ENCODE results near the gene NRXN3. TPM values are rescaled to one million over a fixed set of nuclear protein-coding genes. Genes with fewer than 3 reads are reported as not detected.

NRXN3 gene
- total and polyA plus RNA-seq, 2 of the 13 experiments (the other 11 are each of a cell fraction or from before 2014, with no cell fraction given), result 0.03 TPM; not detected in 1

- TF ChIP-seq ARID4A (CRISPR knock-in tag; IDR thresholded peaks at IDR 0.05; ENCODE audit: borderline replicate concordance) (no peak), FIP1L1 (IDR thresholded peaks at IDR 0.05; ENCODE audit: borderline replicate concordance, insufficient read depth, low read depth, low read length) (no peak), MTF2 (CRISPR knock-in tag; IDR thresholded peaks at IDR 0.05; ENCODE audit: borderline replicate concordance) (no peak)
- TF ChIP-seq, protein P1, sequence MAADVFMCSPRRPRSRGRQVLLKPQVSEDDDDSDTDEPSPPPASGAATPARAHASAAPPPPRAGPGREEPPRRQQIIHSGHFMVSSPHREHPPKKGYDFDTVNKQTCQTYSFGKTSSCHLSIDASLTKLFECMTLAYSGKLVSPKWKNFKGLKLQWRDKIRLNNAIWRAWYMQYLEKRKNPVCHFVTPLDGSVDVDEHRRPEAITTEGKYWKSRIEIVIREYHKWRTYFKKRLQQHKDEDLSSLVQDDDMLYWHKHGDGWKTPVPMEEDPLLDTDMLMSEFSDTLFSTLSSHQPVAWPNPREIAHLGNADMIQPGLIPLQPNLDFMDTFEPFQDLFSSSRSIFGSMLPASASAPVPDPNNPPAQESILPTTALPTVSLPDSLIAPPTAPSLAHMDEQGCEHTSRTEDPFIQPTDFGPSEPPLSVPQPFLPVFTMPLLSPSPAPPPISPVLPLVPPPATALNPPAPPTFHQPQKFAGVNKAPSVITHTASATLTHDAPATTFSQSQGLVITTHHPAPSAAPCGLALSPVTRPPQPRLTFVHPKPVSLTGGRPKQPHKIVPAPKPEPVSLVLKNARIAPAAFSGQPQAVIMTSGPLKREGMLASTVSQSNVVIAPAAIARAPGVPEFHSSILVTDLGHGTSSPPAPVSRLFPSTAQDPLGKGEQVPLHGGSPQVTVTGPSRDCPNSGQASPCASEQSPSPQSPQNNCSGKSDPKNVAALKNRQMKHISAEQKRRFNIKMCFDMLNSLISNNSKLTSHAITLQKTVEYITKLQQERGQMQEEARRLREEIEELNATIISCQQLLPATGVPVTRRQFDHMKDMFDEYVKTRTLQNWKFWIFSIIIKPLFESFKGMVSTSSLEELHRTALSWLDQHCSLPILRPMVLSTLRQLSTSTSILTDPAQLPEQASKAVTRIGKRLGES (CRISPR knock-in tag; IDR thresholded peaks at IDR 0.05; ENCODE audit: borderline replicate concordance), result no peak
These were observed 1498.8 kb downstream of the NRXN3 start (continued) for GRCh38 chr14:79668951-79669350.

DNA sequence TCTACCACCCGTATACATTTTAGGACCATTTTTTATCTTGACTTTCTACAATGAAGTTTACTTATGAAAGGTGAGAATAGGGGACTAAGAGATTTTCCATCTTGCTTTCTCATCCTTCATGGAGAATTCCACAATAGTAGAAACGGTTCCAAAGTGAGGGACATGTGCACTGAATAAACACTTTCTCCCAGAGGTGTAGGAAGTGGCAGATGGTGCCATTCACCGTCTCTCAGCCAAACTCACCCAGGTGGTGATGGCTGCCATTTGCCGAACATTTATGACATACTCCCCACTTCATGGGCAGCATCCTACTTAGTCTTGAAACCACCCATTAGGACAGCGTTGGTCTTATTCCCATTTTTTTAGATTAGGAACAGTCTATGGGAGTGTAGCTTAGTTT, 1500.6 kb downstream of the NRXN3 start:
- intact Hi-C loops (cut with micrococcal nuclease; ENCODE audit: unreplicated experiment) (no loop called here), in situ Hi-C loops (cut with HindIII; ENCODE audit: extremely low pct_ligation_motif_present, low pct_unique_long_range_greater_than_20kb) (no loop called here)
- no TSS peak for BruUV-seq (replicated peaks)
- WGBS (ENCODE audit: low lambda C conversion rate), result 29% methylated on average over 5 of the region's 5 CpGs
- Histone ChIP-seq H3K9ac (ENCODE audit: insufficient read depth, low read depth, low read length) (no peak overlapping the region), H3K27me3 (ENCODE audit: control insufficient read depth in 1 of 2, insufficient read depth in 2 of 2, low read length in 2 of 2) (no peaks in the 10 kb centered on the region), H3K9me3 (ENCODE audit: low read length) (peaks cover 83% of the 10 kb centered on the region), H3K27ac (ENCODE audit: extremely low read length, insufficient read depth, low read length) (no peak overlapping the region), H4K20me1 (ENCODE audit: insufficient read depth, low read length) (no peaks in the 10 kb centered on the region), H2AFZ (ENCODE audit: low read length) (no peak overlapping the region), H3K79me2 (ENCODE audit: insufficient read depth, low read length) (no peaks in the 10 kb centered on the region), H3K36me3 (replicated peaks in 1 of 2; ENCODE audit: control insufficient read depth in 1 of 2, insufficient read depth in 2 of 2, low read length in 2 of 2) (no peaks in the 10 kb centered on the region), H3K4me2 (ENCODE audit: low read depth, low read length) (no peak overlapping the region), H3K4me1 (ENCODE audit: insufficient read depth, low read length) (no peaks in the 10 kb centered on the region), H3K4me3 (replicated peaks in 1 of 3; ENCODE audit: insufficient read depth in 1 of 3, low read depth in 2 of 3, low read length in 3 of 3) (no peak overlapping the region)
- DNase-seq (ENCODE audit: low spot score), result no peak
- FAIRE-seq, result no peak
- no peak for ATAC-seq
- ChIA-PET POLR2A (no interaction called here), CTCF (ENCODE audit: low intra/inter-chr PET ratio, low total read pairs) (no interaction called here)
- no peak for TF ChIP-seq PAX8 (CRISPR knock-in tag; IDR thresholded peaks at IDR 0.05; ENCODE audit: borderline replicate concordance)
- no peak for TF ChIP-seq KLF6 (CRISPR knock-in tag; IDR thresholded peaks at IDR 0.05)

Data from HepG2 (cell line).